IMR-90 (cell line): ENCODE measurements around the gene LRTM1.

Source experiments
- BHLHE40 ChIP-seq: fragments of 150-350 bp; IDR thresholded peaks from 2 replicates; pipeline ENCODE4 v1.6.1; 2016; ENCODE audit warnings: mild to moderate bottlenecking, low read depth, low read length
- TF ChIP-seq, protein P1 (sequence below): conservative IDR thresholded peaks from 2 replicates; pipeline ENCODE4 v1.5.1; 2012; ENCODE audit warnings: mild to moderate bottlenecking, low read depth, low read length, improper control_type of control experiment

DNA sequence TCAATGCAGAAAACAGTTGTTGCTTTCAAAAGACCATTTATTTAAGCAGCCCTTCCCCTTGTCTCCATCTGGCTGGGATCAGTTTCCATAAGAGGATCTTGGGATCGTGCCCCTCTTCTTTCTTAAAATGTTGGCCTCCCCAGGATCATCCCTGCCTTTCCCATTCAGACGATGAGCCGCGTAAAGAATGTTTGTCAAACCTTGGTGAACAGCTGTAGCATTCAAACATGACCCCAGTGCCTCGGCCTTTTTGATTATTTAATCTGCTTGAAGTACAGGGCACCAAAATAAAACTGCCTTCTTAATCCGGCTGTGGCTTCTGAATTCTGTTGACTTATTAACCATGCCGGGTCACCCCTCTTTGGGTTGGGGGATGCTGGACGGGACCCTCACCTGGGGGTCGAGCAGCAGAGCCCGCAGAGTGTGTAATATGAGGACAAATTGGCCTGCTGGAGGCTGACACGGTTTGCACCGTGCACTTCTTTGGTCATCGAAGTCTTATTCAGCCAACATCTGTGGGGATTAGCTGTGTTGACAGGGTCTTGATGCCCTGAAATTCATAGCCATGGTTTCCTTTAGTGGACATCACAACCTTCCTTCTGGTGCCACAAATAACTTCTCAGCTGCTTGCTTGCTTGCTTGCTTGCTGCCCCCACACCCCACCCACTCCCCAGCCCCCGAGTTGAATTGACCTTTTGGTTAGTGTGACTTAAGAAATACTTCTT is at the start of gene LRTM1:
- no peak for TF ChIP-seq BHLHE40
- TF ChIP-seq, protein P1, sequence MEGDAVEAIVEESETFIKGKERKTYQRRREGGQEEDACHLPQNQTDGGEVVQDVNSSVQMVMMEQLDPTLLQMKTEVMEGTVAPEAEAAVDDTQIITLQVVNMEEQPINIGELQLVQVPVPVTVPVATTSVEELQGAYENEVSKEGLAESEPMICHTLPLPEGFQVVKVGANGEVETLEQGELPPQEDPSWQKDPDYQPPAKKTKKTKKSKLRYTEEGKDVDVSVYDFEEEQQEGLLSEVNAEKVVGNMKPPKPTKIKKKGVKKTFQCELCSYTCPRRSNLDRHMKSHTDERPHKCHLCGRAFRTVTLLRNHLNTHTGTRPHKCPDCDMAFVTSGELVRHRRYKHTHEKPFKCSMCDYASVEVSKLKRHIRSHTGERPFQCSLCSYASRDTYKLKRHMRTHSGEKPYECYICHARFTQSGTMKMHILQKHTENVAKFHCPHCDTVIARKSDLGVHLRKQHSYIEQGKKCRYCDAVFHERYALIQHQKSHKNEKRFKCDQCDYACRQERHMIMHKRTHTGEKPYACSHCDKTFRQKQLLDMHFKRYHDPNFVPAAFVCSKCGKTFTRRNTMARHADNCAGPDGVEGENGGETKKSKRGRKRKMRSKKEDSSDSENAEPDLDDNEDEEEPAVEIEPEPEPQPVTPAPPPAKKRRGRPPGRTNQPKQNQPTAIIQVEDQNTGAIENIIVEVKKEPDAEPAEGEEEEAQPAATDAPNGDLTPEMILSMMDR, result no peak
